Progenitor cell of endocrine pancreas (in vitro differentiated cells): Measurements from ENCODE around the gene TPRG1. TPM values are rescaled to one million over a fixed set of nuclear protein-coding genes. Genes with fewer than 3 reads are reported as not detected.

Experiments used
- DNase-seq: peaks from one replicate; pipeline ENCODE4 v3.0.0; 2021; ENCODE audit warnings: low spot score; ENCODE audit not compliant: unreplicated experiment
- H3K27ac Mint-ChIP-seq: 2 replicates; pipeline ENCODE4 v1.8.0; 2021; ENCODE audit warnings: mild to moderate bottlenecking, moderate library complexity, mixed read lengths
- H3K27me3 Mint-ChIP-seq: 2 replicates; pipeline ENCODE4 v1.8.0; 2021; ENCODE audit warnings: mixed read lengths
- H3K36me3 Mint-ChIP-seq: 2 replicates; pipeline ENCODE4 v1.8.0; 2022; ENCODE audit warnings: mixed read lengths; ENCODE audit not compliant: insufficient read depth
- H3K4me1 Mint-ChIP-seq: 2 replicates; pipeline ENCODE4 v1.8.0; 2021; ENCODE audit warnings: low read depth, mixed read lengths
- H3K4me3 Mint-ChIP-seq: 2 replicates; pipeline ENCODE4 v1.8.0; 2021; ENCODE audit warnings: low read depth, mild to moderate bottlenecking, moderate library complexity, mixed read lengths
- H3K9me3 Mint-ChIP-seq: 2 replicates; pipeline ENCODE4 v1.8.0; 2021; ENCODE audit warnings: low read depth, mixed read lengths
- CTCF ChIP-seq: fragments of 200-600 bp; sonication (generic); IDR thresholded peaks from one replicate; pipeline ENCODE4 v1.5.0; 2021; ENCODE audit warnings: antibody characterized with exemption, mild to moderate bottlenecking; ENCODE audit not compliant: unreplicated experiment
- total RNA-seq: library from RNA; stranded (reverse); gene quantifications from 2 replicates; pipeline ENCODE4 v1.2.1, GENCODE V29; 2021

TPRG1 gene
- total RNA-seq, 1 donor from 2014 or later: 2.3 TPM

GRCh38 chr3:189170559-189170958 lies 1.2 kb upstream of the TPRG1 start:
- no peak overlapping the region for H3K27ac Mint-ChIP-seq
- peaks cover 3% of the 10 kb centered on the region for H3K27me3 Mint-ChIP-seq
- no peaks in the 10 kb centered on the region for H3K36me3 Mint-ChIP-seq
- TF ChIP-seq CTCF: no peak
- no peak overlapping the region for H3K4me3 Mint-ChIP-seq
- no peaks in the 10 kb centered on the region for H3K9me3 Mint-ChIP-seq
- no peak for DNase-seq
- no peaks in the 10 kb centered on the region for H3K4me1 Mint-ChIP-seq

- Mint-ChIP-seq H3K36me3 (no peaks in the 10 kb centered on the region), H3K27ac (no peak overlapping the region), H3K27me3 (peaks cover 3% of the 10 kb centered on the region), H3K9me3 (no peaks in the 10 kb centered on the region), H3K4me1 (no peaks in the 10 kb centered on the region), H3K4me3 (no peak overlapping the region)
- no peak for TF ChIP-seq CTCF
- no peak for DNase-seq
Observed at GRCh38 chr3:189172668-189173419, 1.1 kb downstream of the TPRG1 start.

- peaks cover 5% of the 10 kb centered on the region for H3K36me3 Mint-ChIP-seq
- no peak for DNase-seq
- H3K4me1 Mint-ChIP-seq: peaks cover 13% of the 10 kb centered on the region
- H3K4me3 Mint-ChIP-seq: no peak overlapping the region
- H3K27ac Mint-ChIP-seq: no peak overlapping the region
- TF ChIP-seq CTCF: no peak
- H3K27me3 Mint-ChIP-seq: no peaks in the 10 kb centered on the region
- H3K9me3 Mint-ChIP-seq: peaks cover 23% of the 10 kb centered on the region
Observed at GRCh38 chr3:189184566-189184965, 12.8 kb downstream of the TPRG1 start.

- no peak for TF ChIP-seq CTCF
- no peak for DNase-seq
- Mint-ChIP-seq H3K4me3 (no peak overlapping the region), H3K27me3 (no peaks in the 10 kb centered on the region), H3K27ac (no peak overlapping the region), H3K36me3 (peaks cover 3% of the 10 kb centered on the region), H3K4me1 (peaks cover 13% of the 10 kb centered on the region), H3K9me3 (peaks cover 14% of the 10 kb centered on the region)
Observed at GRCh38 chr3:189186101-189186500, 14.3 kb downstream of the TPRG1 start.

GRCh38 chr3:189188466-189188865 lies 16.7 kb downstream of the TPRG1 start:
- no peak overlapping the region for H3K4me3 Mint-ChIP-seq
- no peak for DNase-seq
- H3K27me3 Mint-ChIP-seq: no peaks in the 10 kb centered on the region
- H3K9me3 Mint-ChIP-seq: peaks cover 17% of the 10 kb centered on the region
- peak overlapping the region; percentile 84 for H3K27ac Mint-ChIP-seq
- H3K4me1 Mint-ChIP-seq: peaks cover 13% of the 10 kb centered on the region
- TF ChIP-seq CTCF: no peak
- peaks cover 2% of the 10 kb centered on the region for H3K36me3 Mint-ChIP-seq
